ENCODE results near the gene BPIFB2.

Gene BPIFB2

DNA sequence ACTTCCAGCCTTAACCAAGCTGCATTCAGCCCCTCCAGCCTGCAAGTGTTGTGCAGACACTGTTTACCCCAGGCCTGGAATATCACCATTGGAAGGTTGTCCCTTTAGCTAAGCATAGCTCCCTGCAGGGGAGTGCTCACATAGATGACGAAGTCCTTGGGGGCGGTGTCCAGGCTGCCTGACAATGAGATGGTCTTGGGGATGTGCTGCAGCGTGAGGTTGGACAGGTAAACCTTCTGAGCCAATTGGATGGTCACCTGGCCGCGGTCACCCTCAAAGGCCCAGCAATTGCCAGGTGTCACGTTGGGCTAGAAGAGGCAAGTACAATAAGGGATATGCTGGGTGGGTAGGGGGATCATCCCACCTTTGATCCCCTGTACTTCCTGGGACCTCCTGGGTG, 21.9 kb upstream of the BPIFB2 start:
- Mint-ChIP-seq H3K27ac (no peak overlapping the region), H3K4me1 (no peaks in the 10 kb centered on the region), H3K4me3 (no peak overlapping the region), H3K9me3 (no peaks in the 10 kb centered on the region), H3K36me3 (no peaks in the 10 kb centered on the region), H3K27me3 (no peaks in the 10 kb centered on the region)
- DNase-seq = no peak
- CTCF ChIA-PET = interaction anchor here (1.3 to 2.6 kb wide), 2 partner anchors 9 to 84 kb away, joined by 3 to 6 read pairs; no protein-coding TSS in a partner anchor

DNA sequence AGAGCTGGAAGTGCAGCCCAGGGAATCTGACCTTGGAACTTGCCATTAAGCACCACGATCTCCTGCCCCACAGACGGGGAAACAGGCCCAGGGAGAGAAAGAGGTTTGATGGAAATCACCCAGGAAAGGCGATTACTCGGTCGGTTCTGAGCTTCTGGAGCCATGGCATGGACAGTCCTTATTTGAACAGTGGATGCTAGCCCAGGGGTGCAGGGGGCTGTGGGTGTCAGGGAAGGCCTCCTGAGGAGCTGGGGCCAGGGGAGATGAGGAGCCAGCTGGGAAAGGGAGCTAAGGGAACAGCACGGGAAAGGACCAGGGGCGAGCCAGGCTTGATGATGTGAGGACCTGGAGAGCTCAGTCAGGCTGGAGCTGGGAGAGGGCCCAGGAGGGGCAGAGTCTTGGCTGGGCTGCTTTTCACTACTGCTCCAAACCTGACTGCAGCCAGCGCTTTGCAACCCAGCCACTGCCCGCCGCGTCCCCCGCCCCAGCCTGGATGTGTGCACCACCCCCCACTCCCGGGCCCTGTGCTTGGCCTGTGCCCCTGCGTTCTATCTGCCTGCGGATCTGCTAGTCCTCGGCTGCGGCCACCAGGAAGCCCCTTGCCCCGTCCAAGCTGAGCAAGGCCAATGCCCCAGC, 21.1 kb upstream of the BPIFB2 start:
- no peaks in the 10 kb centered on the region for H3K36me3 Mint-ChIP-seq
- DNase-seq = peak; percentile 18
- CTCF ChIA-PET = interaction anchor here (1.5 to 1.6 kb wide), 2 partner anchors 18 to 85 kb away, joined by 3 to 4 read pairs; partner anchors contain the start of gene SUN5
- no peak overlapping the region for H3K27ac Mint-ChIP-seq
- H3K4me1 Mint-ChIP-seq = peaks cover 5% of the 10 kb centered on the region
- H3K4me3 Mint-ChIP-seq = no peak overlapping the region
- no peaks in the 10 kb centered on the region for H3K9me3 Mint-ChIP-seq
- H3K27me3 Mint-ChIP-seq = no peaks in the 10 kb centered on the region

DNA sequence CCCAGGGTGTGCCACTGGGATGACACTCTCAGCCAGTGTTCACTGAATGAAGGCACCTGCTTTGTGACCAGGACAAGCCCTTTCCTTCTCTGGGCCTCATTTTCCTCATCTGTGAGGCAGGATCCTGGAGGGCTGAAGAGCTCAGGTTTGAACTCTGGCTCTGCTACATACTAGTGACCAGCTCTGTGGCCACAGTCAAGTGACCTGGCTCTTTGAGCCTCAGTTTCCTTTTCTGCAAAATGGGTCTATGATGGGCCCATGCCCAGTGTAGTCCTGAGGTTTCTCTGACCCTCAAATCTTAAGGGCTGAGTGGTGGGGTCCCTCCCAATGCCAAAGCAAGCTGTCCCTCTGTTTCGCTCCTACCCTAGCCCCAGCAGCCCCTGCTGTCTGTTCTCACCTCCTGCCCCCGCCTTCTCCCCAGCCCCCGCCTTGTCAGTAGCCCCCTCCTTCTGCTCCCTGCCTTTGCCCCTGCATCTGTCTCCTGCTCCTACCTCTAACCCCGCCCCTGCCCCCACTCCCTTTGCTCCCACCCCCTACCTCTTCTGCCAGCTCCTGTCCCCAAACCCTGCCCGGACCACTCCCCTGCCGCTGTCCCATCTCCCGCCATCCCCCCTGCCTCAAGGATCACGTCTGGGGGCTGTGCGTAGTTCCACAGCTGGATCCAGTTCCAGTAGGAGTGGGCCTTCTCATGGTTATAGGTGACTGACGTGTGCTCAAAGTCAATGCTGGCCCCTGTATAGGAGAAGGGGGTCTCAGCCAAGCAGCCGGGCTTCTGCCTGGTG, 20.3 kb upstream of the BPIFB2 start:
- Mint-ChIP-seq H3K4me3 (no peak overlapping the region), H3K27me3 (no peaks in the 10 kb centered on the region), H3K27ac (no peak overlapping the region), H3K36me3 (no peaks in the 10 kb centered on the region), H3K4me1 (peaks cover 6% of the 10 kb centered on the region), H3K9me3 (no peaks in the 10 kb centered on the region)
- DNase-seq = peak; percentile 8
- CTCF ChIA-PET = interaction anchor here (1.5 to 1.6 kb wide), 2 partner anchors 17 to 85 kb away, joined by 3 to 4 read pairs; partner anchors contain the start of gene SUN5

DNA sequence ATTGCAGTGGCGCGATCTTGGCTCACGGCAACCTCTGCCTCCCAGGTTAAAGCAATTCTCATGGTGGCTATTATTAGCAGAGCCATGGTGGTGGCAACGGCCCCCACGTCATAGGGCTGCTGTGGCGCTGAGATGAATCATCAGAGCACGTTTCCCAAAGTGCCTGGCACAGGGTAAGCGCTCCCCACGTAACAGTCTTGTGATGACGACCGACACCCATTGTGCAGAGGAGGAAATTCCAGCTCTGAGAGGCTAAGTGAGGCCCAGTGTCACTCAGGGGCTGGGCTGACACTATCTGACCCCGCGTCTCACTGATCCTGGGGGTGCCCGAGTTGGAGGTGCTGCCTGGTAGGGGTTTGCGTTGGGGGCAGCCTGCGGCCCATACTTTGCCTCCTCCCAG, 19.5 kb upstream of the BPIFB2 start:
- DNase-seq = peak; percentile 14
- Mint-ChIP-seq H3K4me1 (peaks cover 6% of the 10 kb centered on the region), H3K27me3 (no peaks in the 10 kb centered on the region), H3K4me3 (no peak overlapping the region), H3K36me3 (no peaks in the 10 kb centered on the region), H3K9me3 (no peaks in the 10 kb centered on the region), H3K27ac (no peak overlapping the region)
- CTCF ChIA-PET = no interaction called here

DNA sequence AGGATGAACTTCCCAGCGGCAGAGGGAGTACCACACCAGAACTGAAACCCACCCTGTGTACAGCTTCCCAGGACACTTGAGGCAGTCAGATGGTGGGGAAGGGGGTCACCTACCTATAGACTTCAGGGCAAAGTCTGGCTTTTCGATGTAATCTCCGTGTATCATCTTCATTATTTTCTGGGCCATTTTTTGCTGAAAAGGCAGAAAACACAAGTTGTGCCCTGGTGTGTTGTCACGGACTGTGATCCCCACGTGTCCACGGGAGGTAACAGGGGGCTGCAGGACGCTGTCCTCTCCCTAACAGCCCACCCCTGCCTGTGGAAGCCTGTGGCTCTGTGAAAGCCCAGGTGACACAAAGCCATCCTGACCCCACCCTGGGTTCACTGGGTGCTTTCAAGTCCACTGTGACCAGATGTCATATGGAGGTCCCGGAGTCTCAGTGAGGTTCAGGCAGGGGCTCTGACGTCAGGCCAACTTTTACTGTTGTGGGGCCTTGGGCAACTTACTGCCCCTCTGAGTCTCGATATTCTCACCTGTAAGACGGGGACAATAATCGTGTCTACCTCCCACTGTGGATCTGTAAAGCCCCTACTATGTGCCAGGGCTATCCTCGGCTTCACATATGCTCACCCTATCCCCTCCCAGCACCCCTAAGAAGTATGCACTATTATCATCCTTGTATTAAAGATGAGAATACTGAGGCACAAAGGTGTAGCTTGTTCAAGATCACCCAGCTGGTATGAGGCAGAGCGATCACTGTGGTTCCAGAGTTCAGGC, 17.8 kb upstream of the BPIFB2 start:
- Mint-ChIP-seq H3K27me3 (no peaks in the 10 kb centered on the region), H3K36me3 (peaks cover 3% of the 10 kb centered on the region), H3K9me3 (peaks cover 2% of the 10 kb centered on the region), H3K4me3 (no peak overlapping the region), H3K27ac (no peak overlapping the region), H3K4me1 (peaks cover 9% of the 10 kb centered on the region)
- CTCF ChIA-PET = interaction anchor here (1.1 kb wide), 1 partner anchor 19 kb away, joined by 3 read pairs; no protein-coding TSS in a partner anchor
- peak; percentile 7 for DNase-seq

DNA sequence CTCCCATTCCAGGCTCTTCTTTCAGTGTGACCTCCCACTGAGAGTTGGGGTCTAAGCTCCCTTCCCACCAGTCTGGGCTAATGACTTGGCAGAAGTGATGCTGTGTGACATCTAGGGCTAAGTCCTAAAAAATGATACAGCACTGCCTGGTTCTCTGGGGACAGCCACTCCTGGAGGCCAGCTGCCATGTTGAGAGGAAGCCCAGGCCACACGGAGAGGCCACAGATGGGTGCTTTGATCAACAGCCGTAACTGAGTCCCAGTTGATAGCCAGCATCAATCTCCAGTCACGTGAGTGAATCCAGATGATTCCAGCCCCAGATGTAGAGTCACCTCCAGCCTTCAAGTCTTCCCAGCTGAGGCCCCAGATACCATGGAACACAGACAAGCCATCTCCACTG, 17.1 kb upstream of the BPIFB2 start:
- H3K27ac Mint-ChIP-seq = no peak overlapping the region
- CTCF ChIA-PET = interaction anchor here (1.1 kb wide), 1 partner anchor 20 kb away, joined by 3 read pairs; no protein-coding TSS in a partner anchor
- peaks cover 5% of the 10 kb centered on the region for H3K36me3 Mint-ChIP-seq
- H3K4me1 Mint-ChIP-seq = peaks cover 9% of the 10 kb centered on the region
- peaks cover 9% of the 10 kb centered on the region for H3K9me3 Mint-ChIP-seq
- H3K27me3 Mint-ChIP-seq = no peaks in the 10 kb centered on the region
- no peak for DNase-seq
- no peak overlapping the region for H3K4me3 Mint-ChIP-seq

DNA sequence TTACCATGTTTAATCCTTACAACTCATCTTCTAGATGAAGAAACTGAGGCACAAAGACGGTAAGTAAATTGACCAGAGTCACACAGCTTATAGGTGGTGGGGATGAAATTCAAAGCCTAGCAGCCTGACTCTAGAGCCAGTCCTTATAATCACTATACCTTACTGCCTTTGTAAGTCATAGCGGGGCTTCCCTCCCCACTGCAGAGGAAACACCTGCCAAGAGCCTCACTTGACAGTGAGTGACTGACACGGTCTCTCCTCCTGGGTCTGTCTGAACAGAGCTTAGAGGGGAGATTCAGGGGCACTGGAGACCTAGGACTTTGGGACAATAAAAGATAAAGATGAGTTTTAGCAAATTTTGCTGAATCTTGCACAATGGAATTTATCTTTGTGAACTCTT, 16.1 kb upstream of the BPIFB2 start:
- CTCF ChIA-PET = no interaction called here
- Mint-ChIP-seq H3K36me3 (peaks cover 5% of the 10 kb centered on the region), H3K27ac (no peak overlapping the region), H3K4me1 (peaks cover 9% of the 10 kb centered on the region), H3K9me3 (peaks cover 18% of the 10 kb centered on the region), H3K4me3 (no peak overlapping the region), H3K27me3 (no peaks in the 10 kb centered on the region)
- DNase-seq = no peak

DNA sequence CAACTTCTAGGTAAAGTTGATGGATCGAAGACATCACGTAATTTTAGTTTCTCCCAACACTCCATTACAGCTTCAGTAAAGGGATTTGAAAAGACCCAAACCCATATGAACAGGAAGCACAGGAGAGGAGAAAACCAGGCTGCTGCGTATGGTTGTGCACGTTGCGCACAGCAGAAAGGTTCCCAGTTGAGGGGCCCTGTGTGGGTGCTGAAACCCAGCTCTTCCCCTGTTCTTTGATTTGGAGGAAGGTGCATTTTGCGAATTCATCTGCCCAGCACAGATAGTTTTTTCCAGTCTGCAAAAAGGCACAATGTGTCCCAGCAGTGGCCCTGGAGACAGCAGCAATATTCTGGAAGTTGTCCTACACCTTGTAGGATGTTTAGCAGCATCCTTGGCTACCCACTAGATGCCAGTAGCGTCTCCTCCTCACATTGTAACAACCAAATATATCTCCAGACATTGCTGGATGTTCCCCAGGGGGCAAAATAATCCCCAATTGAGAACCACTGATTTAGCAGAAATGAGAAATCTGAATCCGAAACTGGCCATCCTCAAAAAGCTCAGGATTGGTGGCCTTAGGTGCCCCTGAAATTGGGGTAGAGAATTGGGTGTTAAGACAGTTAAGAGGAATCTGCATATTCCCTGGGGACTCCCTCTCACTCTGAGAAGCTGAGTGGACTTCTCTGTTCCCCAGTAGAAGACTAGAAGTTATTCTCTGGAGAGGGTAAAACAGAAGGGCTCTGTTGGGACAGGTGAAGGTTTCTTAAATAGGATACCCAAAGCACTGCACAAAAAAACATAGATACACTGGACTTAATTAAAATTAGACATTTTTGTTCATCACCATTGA, 15.5 kb upstream of the BPIFB2 start:
- Mint-ChIP-seq H3K27ac (no peak overlapping the region), H3K27me3 (no peaks in the 10 kb centered on the region), H3K36me3 (peaks cover 7% of the 10 kb centered on the region), H3K9me3 (peaks cover 23% of the 10 kb centered on the region), H3K4me1 (peaks cover 9% of the 10 kb centered on the region), H3K4me3 (no peak overlapping the region)
- CTCF ChIA-PET = interaction anchor here (0.9 kb wide), 1 partner anchor 13 kb away, joined by 3 read pairs; no protein-coding TSS in a partner anchor
- DNase-seq = no peak

DNA sequence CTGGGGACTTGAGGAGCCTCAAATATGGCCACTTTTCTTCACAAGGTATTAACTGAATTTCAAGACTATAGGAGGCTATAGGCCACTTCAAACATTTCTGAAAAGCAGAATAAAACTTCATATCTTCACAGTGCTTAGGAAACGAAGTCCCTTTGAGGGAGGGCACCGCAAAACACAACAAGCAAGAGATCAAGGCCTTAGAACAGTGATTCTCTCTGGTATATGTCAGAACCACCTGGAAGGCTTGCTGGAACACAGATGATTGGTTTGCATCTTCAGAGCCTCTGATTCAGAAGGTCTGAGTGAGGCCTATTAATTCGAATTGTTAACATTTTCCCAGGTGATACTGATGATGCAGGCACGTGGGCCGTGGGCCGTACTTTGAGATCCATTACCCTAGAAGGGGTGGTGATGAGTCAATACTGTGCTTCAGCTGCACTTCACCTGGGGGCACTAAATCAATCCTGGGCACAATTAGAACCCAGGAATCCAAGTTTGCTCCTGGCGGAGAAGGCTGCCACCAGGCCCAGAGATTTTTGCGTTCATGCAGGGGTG, 13.9 kb upstream of the BPIFB2 start:
- DNase-seq = no peak
- CTCF ChIA-PET = interaction anchor here (0.9 kb wide), 1 partner anchor 11 kb away, joined by 3 read pairs; the partner anchor contains the start of gene SUN5
- Mint-ChIP-seq H3K27ac (no peak overlapping the region), H3K9me3 (peaks cover 23% of the 10 kb centered on the region), H3K27me3 (no peaks in the 10 kb centered on the region), H3K36me3 (peaks cover 7% of the 10 kb centered on the region), H3K4me3 (no peak overlapping the region), H3K4me1 (peaks cover 13% of the 10 kb centered on the region)

DNA sequence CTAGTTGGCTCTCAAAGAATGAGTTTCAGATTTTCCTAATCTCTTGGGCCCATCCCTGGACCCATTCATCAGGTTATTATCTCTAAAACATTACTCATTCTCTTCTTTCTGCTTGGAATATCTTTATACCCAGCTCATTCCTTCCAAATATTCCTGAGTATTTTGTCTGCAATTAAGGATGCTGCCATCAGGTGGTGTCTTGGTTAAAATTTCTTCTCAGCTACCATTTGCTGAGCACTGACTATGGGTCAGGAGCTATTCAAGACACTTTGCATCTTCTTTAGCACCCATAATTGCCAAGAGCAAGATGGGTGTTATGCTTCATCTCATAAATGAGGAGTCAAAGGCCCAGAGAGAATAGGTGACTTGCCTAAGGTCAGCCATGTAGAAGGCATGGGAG, 11.7 kb upstream of the BPIFB2 start:
- Mint-ChIP-seq H3K36me3 (peaks cover 7% of the 10 kb centered on the region), H3K4me3 (no peak overlapping the region), H3K27ac (no peak overlapping the region), H3K9me3 (peaks cover 23% of the 10 kb centered on the region), H3K27me3 (peaks cover 7% of the 10 kb centered on the region), H3K4me1 (peaks cover 14% of the 10 kb centered on the region)
- DNase-seq = no peak
- CTCF ChIA-PET = interaction anchor here (1.4 kb wide), 1 partner anchor 9 kb away, joined by 5 read pairs; the partner anchor contains the start of gene SUN5

DNA sequence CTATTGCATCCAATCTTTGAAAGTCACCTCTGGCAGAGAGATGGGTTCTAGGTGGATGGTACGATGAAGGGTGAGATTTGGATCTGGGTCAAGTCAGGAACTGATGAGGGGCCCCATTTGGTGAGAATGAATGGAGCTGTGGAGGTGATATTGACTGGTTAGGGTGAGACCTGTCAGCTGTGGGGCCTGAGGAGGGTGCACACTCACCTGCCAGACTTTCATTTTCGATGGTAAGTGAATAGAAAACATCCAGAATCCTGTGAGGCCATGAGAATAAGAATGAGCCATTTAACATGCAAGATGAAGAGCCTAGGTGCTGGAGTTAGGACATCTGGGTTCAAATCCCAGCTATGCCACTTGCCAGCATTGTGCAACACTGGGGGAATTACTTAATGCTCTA, 10.1 kb upstream of the BPIFB2 start:
- H3K27ac Mint-ChIP-seq = no peak overlapping the region
- H3K4me3 Mint-ChIP-seq = no peak overlapping the region
- peaks cover 9% of the 10 kb centered on the region for H3K27me3 Mint-ChIP-seq
- peaks cover 23% of the 10 kb centered on the region for H3K9me3 Mint-ChIP-seq
- DNase-seq = no peak
- CTCF ChIA-PET = no interaction called here
- peaks cover 9% of the 10 kb centered on the region for H3K4me1 Mint-ChIP-seq
- H3K36me3 Mint-ChIP-seq = peaks cover 7% of the 10 kb centered on the region

DNA sequence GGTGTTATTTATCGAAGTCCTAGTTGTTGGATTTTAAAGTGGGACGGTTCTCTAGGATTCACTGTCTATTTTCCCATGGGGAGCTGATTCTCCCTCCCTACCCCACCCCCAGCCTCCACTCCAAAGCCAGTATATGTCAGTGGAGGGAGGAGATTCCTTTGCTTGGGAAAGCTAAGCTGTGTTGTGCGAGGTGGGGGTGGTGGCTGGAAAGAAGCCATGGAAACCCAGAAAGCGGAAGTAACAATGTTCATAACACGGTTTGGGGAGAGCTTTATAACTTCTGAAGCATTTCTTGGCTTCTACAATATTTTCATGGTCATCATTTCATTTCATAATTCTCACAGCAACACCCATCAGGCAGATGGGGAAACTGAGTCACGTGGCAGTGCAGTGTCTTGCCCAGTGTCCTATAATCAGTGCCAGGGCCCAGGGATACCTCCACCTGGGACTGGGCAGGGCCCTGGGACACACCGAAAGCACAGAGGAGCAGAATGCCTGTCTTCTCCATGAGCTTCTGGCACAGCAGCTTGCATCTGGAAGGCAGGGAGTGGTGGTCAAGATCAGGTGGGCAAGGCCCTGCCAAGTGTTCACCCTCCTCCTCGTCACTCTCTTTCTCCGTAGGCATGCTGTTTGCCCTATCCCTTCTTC, 7.8 kb upstream of the BPIFB2 start:
- CTCF ChIA-PET = interaction anchor here (1.2 kb wide), 1 partner anchor 94 kb away, joined by 3 read pairs; no protein-coding TSS in a partner anchor
- peaks cover 21% of the 10 kb centered on the region for H3K9me3 Mint-ChIP-seq
- H3K27me3 Mint-ChIP-seq = peaks cover 9% of the 10 kb centered on the region
- peaks cover 5% of the 10 kb centered on the region for H3K4me1 Mint-ChIP-seq
- no peak overlapping the region for H3K27ac Mint-ChIP-seq
- DNase-seq = no peak
- peaks cover 4% of the 10 kb centered on the region for H3K36me3 Mint-ChIP-seq
- H3K4me3 Mint-ChIP-seq = no peak overlapping the region
